Activated naive CD8-positive, alpha-beta T cell (primary cell): ENCODE measurements around the gene SLC25A34.
A peak's percentile ranks its signal among the peaks of the same experiment; 100 is the strongest.

Experiments
- H3K27ac Mint-ChIP-seq: one replicate; pipeline ENCODE4 v1.8.0; 2021; ENCODE audit warnings: mixed read lengths
- H3K27me3 Mint-ChIP-seq: one replicate; pipeline ENCODE4 v1.8.0; 2021; ENCODE audit warnings: mixed read lengths
- H3K36me3 Mint-ChIP-seq: one replicate; pipeline ENCODE4 v1.8.0; 2021; ENCODE audit warnings: mixed read lengths
- H3K4me1 Mint-ChIP-seq: one replicate; pipeline ENCODE4 v1.8.0; 2021; ENCODE audit warnings: low read depth, mixed read lengths
- H3K4me3 Mint-ChIP-seq: one replicate; pipeline ENCODE4 v1.8.0; 2021; ENCODE audit warnings: mild to moderate bottlenecking, mixed read lengths
- H3K9me3 Mint-ChIP-seq: one replicate; pipeline ENCODE4 v1.8.0; 2021; ENCODE audit warnings: low read depth, mixed read lengths

Gene SLC25A34

DNA sequence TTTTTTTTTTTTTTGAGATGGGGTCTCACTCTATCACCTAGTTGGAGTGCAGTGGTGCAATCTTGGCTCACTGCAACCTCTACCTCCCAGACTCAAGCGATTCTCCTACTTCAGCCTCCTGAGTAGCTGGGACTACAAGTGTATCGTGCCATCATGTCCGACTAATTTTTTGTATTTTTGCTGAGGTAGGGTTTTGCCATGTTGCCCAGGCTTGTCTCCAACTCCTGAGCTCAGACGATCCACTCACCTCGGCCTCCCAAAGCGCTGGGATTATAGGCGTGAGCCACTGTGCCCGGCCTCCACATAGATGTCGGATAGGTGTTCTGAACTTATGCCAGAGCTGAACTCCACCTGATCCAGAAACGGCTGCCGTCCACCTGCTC lies 30.9 kb upstream of the SLC25A34 start:
- Mint-ChIP-seq H3K9me3 (no peaks in the 10 kb centered on the region), H3K4me1 (peaks cover 17% of the 10 kb centered on the region), H3K36me3 (peaks cover 2% of the 10 kb centered on the region), H3K27ac (no peak overlapping the region), H3K4me3 (no peak overlapping the region), H3K27me3 (no peaks in the 10 kb centered on the region)

DNA sequence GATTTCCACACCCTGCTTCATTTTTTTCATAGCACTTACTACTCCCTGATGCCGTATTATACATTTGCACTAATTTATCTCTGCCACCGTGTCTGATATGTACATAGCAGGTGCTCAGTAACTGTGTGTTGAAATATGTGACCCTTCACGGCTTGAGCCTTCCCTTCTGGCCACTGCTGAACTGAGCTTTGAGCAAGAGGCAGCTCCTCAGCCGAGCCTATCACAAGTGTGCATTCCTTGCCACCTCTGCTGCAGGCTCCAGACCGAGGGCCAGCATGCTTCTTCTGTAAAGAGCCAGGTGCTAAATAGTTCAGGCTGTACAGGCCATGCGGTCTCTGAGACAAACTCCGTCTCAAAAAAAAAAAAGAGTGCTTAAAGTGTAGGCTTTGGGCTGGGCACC lies 29.3 kb upstream of the SLC25A34 start:
- Mint-ChIP-seq H3K36me3 (peaks cover 2% of the 10 kb centered on the region), H3K4me3 (no peak overlapping the region), H3K9me3 (no peaks in the 10 kb centered on the region), H3K27me3 (no peaks in the 10 kb centered on the region), H3K4me1 (peaks cover 13% of the 10 kb centered on the region), H3K27ac (peak overlapping the region; percentile 41)

DNA sequence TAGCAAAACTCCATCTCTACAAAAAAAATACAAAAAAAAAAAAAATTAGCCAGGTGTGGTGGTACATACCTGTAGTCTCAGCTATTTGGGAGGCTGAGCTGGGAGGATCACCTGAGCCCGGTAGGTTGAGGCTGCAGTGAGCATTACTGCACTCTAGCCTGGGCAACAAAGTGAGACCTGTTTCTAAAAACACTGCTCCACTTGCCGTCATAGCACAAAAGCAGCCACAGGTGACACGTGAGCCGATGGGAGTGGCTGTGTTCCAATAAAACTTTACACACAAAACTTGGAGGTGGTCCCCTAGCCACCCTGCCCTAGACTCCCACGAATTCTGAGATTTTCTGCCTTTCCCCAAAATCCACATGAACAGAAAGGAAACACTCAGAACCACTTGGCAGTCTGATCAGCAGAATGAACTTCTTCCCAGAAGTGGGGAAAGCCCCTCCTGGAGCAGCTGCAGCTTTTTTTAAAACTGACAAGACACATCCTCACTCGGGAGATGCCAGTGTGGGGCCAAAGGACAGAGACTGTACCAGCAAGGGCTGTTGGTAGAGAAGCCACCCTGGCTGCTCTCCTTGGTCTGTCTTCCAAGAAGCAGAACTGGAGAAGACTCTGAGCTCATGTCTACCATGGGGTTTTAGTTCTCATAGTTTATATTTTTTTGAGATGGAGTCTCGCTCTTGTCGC lies 28.7 kb upstream of the SLC25A34 start:
- Mint-ChIP-seq H3K4me1 (peaks cover 10% of the 10 kb centered on the region), H3K9me3 (no peaks in the 10 kb centered on the region), H3K27me3 (no peaks in the 10 kb centered on the region), H3K27ac (no peak overlapping the region), H3K4me3 (no peak overlapping the region), H3K36me3 (peaks cover 2% of the 10 kb centered on the region)

DNA sequence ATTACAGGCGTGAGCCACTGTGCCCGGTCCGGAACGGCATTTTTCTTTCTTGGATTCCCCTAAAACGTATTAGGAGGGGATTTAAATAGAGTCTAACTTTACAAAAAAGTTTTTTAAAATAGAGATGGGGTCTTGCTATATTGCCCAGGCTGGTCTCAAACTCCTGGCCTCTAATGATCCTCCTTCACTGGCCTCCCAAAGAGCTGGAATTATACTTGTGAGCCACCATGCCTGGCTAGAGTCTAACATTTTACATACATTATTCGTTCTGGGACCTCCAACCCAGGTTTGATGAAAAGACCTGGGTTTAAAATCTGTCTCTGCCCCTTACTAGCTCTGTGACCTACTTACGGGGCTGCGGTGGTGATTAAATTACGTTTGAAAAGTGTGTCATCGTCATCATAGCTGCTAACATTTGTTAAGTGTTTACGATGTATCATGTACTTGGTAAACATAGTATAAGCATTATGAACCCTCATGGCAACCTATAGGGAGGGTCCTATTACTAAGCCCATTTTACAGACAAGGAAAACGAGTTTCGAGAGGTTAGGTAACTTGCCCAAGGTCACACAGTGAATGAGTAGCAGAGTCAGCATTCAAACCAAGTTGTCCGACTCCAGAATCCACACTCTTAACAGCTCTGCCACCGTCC lies 27.4 kb upstream of the SLC25A34 start:
- Mint-ChIP-seq H3K36me3 (peaks cover 2% of the 10 kb centered on the region), H3K27me3 (no peaks in the 10 kb centered on the region), H3K4me1 (peaks cover 11% of the 10 kb centered on the region), H3K9me3 (no peaks in the 10 kb centered on the region), H3K27ac (no peak overlapping the region), H3K4me3 (no peak overlapping the region)

DNA sequence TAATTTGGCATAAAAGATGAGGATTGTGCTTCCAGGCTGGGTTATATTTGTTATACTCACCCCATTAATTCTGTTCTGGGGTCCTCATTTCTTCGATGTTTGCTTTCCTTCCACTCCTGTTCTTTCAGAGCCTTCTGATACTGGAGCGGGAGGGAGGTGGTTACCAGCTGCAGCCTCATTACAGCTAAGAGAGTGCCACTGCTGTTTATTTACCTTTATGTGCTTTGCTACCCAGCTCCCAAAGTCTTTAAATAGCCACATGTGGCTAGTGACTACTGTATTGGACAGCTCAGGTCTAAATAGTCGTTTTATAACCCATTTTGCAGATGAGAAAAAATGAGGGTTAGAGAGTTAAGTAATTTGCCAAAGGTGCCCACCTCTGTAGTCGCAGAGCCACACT lies 26.8 kb upstream of the SLC25A34 start:
- peaks cover 2% of the 10 kb centered on the region for H3K36me3 Mint-ChIP-seq
- H3K4me3 Mint-ChIP-seq, result no peak overlapping the region
- no peaks in the 10 kb centered on the region for H3K27me3 Mint-ChIP-seq
- peaks cover 11% of the 10 kb centered on the region for H3K4me1 Mint-ChIP-seq
- H3K9me3 Mint-ChIP-seq, result no peaks in the 10 kb centered on the region
- H3K27ac Mint-ChIP-seq, result no peak overlapping the region

DNA sequence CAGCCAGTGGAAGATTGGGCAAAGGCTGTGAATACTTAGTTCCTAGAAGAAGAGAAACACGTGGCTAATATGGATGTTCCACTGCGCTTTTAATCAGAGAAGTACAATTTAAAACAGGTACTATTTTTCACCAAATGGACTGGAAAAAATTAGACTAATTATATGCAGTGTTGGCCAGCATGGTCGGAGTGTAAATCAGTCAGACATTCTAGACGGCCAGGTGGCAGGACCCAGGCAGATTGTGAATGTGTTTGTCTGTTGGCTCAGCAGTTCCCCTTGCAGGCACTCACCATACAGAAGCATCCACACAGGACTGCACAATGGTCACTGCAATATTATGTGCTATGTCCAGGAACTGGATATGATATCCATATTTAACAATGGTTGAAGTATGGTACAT lies 23.9 kb upstream of the SLC25A34 start:
- H3K4me1 Mint-ChIP-seq, result peaks cover 11% of the 10 kb centered on the region
- H3K36me3 Mint-ChIP-seq, result no peaks in the 10 kb centered on the region
- no peak overlapping the region for H3K27ac Mint-ChIP-seq
- no peak overlapping the region for H3K4me3 Mint-ChIP-seq
- H3K27me3 Mint-ChIP-seq, result no peaks in the 10 kb centered on the region
- H3K9me3 Mint-ChIP-seq, result no peaks in the 10 kb centered on the region

DNA sequence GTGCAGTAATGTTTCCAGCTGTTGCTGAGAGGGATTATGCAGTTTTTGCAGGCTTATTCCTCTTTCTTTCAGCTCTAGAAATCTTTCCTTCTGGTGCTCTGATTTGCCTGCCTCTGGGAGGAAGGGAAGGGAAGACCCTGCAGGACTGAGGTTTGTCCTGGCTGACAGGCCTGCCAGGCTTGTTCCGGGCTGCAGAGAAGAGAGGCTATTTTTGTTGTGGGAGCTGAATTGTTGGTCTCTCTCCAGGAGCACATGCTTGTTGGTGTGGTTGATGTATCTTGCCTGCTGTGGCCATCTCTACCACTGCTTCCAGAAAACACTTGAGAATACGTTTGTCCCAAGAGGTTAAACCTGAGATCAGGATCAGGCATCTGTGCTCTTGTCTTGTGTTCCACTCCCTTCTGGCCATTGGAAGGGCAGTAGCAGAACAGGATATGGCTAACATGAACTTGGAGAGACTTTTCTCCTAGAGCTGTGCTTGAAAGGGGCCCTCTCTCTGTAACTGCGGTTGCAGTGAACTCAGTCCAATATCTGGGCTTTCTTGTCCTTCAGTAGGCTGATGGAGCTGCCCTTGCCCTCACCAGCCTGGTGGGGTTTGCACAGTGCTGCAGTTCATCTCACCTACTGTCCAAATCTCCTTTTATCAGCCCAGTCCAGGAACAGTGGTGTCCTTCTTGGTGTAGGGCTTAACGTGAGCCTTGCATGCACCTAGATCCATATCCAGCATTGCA lies 21.5 kb upstream of the SLC25A34 start:
- no peaks in the 10 kb centered on the region for H3K9me3 Mint-ChIP-seq
- no peak overlapping the region for H3K27ac Mint-ChIP-seq
- H3K4me1 Mint-ChIP-seq, result peaks cover 10% of the 10 kb centered on the region
- no peak overlapping the region for H3K4me3 Mint-ChIP-seq
- H3K27me3 Mint-ChIP-seq, result no peaks in the 10 kb centered on the region
- H3K36me3 Mint-ChIP-seq, result no peaks in the 10 kb centered on the region

DNA sequence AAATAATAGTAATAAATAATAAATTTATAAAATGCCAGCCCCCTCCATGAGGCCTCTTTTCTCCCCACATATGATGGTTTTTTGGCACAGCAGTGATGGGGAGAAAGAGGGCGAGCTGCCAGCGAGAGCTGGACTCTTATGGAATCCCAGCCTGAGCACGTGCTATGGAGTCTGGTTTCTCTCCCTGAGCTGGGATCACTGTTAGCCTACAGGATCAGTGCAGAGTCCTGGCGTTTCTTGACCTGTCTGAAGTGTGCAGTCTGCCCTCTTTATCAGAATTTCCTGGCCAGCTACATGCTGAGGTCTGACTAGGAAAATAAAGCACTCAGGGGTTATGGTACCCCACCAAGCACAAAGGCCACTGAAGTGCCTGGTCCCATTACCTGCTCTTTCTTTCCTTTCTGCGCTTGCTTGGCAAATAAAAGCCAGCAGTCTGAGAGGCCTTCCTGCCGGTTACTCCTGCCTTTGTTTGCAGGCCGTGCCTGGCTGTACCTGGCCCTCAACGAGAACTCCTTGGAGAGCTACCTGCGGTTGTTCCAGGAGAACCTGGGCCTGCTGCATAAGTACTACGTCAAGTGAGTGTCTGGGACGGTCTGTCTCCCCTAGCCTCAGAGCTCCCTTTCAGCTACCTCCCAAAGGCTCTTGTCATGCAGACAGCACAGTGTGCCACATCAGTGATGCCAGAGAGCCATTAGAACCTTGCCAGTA lies 18.5 kb upstream of the SLC25A34 start:
- no peak overlapping the region for H3K4me3 Mint-ChIP-seq
- H3K9me3 Mint-ChIP-seq, result no peaks in the 10 kb centered on the region
- H3K27me3 Mint-ChIP-seq, result no peaks in the 10 kb centered on the region
- H3K27ac Mint-ChIP-seq, result no peak overlapping the region
- H3K4me1 Mint-ChIP-seq, result peaks cover 7% of the 10 kb centered on the region
- H3K36me3 Mint-ChIP-seq, result no peaks in the 10 kb centered on the region

DNA sequence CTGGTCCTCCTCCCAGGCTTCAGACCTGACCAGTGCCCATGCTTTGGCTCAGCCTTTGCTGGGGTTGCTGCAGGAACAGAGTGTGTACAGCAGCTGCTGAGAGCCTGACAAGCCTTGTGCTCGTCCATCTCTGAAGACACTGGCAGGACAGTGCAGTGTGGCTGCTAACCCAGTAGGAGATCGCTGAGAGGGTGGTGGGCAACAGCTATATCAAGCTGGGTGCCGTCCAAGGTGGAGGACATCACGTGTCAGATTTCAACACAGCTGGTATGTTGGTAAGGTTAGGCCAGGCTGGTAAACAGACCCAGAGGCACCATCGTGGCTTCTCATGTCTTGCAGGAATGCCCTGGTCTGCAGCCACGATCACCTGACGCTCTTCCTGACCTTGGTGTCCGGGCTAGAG lies 17.9 kb upstream of the SLC25A34 start:
- H3K27ac Mint-ChIP-seq, result no peak overlapping the region
- H3K4me1 Mint-ChIP-seq, result peaks cover 5% of the 10 kb centered on the region
- no peaks in the 10 kb centered on the region for H3K36me3 Mint-ChIP-seq
- no peak overlapping the region for H3K4me3 Mint-ChIP-seq
- no peaks in the 10 kb centered on the region for H3K27me3 Mint-ChIP-seq
- H3K9me3 Mint-ChIP-seq, result no peaks in the 10 kb centered on the region

DNA sequence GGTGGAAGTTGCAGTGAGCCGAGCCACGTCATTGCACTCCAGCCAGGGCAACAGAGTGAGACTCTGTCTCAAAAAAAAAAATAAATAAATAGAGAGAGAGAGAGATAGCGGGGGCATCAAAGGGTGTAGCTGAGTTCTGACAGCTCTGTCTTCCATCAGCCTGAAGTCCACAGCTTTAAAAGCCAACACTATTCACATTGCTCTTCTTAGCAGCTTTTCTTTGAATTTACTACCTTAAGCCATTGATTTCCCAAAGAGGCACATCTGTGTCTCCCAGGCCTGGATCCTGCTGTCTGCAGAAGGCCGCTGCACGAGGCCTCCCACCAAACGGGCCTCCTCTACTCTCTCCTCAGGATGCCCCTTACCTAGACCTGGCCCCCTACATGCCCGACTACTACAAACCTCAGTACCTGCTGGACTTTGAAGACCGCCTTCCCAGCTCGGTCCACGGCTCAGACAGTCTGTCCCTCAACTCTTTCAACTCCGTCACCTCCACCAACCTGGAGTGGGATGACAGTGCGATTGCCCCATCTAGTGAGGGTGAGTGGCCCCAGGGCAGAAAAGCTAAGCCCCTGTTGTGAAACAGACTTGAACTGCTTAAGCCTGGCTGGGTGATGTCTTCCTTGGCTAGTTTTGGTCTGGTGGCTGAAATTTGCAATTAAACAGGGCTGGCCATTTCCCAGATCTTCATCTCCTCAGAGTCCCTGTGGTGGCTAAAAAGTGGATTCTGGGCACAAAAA lies 16.5 kb upstream of the SLC25A34 start:
- peaks cover under 1% of the 10 kb centered on the region for H3K4me1 Mint-ChIP-seq
- no peak overlapping the region for H3K27ac Mint-ChIP-seq
- H3K36me3 Mint-ChIP-seq, result no peaks in the 10 kb centered on the region

DNA sequence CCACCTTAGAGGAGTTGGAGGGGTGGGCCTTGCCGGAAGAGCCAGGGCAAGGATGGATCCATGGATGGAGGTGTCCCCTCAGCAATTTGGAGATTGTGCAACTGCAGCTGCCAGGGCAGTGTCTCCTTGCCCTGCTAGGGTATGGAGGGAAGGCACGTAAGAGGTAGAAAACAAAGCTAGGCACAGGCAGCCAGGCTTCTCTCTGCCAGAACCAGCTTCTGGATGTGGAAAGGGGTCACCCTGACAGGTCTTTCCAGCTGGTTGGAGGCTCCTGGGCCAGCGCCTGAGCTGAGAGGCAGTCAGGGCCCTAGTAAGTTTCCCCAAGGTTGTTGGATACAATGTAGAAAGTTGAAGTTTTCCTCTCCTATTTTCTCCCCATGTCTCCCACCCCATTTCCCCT lies 15.2 kb upstream of the SLC25A34 start:
- Mint-ChIP-seq H3K36me3 (no peaks in the 10 kb centered on the region), H3K9me3 (no peaks in the 10 kb centered on the region), H3K27me3 (no peaks in the 10 kb centered on the region), H3K4me3 (no peak overlapping the region), H3K27ac (no peak overlapping the region), H3K4me1 (no peaks in the 10 kb centered on the region)

More for the DNA sequence above, 16.5 kb upstream of the SLC25A34 start:
- no peaks in the 10 kb centered on the region for H3K9me3 Mint-ChIP-seq
- no peak overlapping the region for H3K4me3 Mint-ChIP-seq
- H3K27me3 Mint-ChIP-seq, result no peaks in the 10 kb centered on the region

DNA sequence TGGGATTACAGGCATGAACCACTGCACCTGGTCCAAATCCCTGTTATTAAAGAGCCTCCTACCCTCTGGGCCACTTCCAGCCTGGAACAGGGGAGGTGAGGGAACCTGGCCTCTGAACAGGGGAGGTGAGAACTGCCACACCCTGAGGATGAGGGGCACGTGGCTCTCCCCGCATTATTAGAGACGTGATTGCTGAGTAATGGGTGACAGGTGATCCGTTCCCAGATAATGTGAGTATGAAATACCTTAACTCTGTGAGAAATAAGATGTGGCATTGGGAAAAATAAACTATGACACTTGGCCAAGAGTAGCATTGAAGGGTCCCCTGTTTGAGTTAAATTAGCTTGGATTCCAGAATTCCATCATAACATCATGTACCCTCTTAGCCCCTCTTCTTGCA lies 13.6 kb upstream of the SLC25A34 start:
- H3K27ac Mint-ChIP-seq, result no peak overlapping the region
- no peaks in the 10 kb centered on the region for H3K36me3 Mint-ChIP-seq
- H3K9me3 Mint-ChIP-seq, result no peaks in the 10 kb centered on the region
- no peaks in the 10 kb centered on the region for H3K27me3 Mint-ChIP-seq
- H3K4me3 Mint-ChIP-seq, result no peak overlapping the region
- no peaks in the 10 kb centered on the region for H3K4me1 Mint-ChIP-seq

DNA sequence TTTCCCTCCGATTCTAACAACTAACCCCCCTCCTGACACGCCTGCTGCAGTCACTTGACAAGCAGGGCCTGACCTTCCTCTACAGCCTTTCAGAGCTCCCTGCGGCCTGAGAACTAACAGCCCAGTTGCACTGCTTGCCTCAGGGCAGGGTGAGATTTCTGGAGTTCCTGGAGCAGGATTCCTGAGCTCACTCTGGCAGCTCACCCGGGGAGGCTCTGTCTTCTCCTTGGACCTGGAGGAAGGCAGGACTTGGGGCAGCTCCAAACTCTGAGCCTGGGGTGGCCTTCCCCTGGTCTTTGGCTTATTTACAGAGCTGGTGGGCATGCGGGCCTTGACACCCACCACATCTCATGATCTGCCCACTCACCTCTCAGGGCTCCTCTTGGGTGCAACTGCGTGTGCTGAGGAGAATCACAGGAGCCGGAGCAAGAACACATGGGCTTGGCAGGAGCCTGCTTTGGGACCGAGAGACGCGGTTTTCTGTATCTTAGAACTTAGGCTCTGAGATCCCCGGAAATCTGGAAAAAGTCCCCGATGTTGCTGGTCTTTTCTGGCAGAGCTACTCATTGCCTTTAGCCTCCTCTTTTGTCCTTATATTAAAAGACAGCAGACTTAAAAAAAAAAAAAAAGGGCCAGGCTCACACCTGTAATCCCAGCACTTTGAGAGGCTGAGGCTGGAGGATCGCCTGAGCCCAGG lies 13.1 kb upstream of the SLC25A34 start:
- Mint-ChIP-seq H3K27me3 (no peaks in the 10 kb centered on the region), H3K4me3 (no peak overlapping the region), H3K4me1 (no peaks in the 10 kb centered on the region), H3K36me3 (no peaks in the 10 kb centered on the region), H3K27ac (no peak overlapping the region), H3K9me3 (no peaks in the 10 kb centered on the region)

DNA sequence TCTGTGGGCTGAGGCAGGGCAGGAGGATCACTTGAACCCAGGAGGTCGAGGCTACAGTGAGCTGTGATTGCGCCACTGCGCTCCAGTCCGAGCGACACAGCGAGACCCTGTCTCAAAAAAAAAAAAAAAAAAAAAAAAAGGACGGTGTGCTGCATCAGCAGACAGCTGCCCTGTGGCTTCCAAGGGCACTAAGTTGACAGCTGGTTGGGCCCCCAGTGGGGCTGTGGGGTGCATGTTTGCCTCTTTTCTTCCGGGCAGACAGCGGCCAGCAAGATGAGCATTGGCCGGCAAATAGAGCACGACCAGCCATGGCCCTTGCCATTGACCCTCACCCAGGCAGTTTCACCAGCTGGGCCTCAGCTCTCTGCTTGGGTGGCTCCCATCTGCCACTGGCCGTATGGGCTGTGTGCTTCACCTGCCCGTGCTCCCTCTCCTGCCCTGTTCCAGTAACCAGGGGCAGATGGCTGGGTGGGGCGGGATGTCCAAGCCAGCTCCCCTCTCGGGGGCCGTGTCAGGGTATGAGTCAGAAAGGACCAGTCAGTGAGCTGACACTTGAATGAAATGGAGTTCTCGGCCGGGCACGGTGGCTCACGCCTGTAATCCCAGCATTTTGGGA lies 12.3 kb upstream of the SLC25A34 start:
- H3K4me3 Mint-ChIP-seq, result no peak overlapping the region
- H3K27me3 Mint-ChIP-seq, result no peaks in the 10 kb centered on the region
- H3K9me3 Mint-ChIP-seq, result no peaks in the 10 kb centered on the region
- no peak overlapping the region for H3K27ac Mint-ChIP-seq
- H3K36me3 Mint-ChIP-seq, result no peaks in the 10 kb centered on the region
- H3K4me1 Mint-ChIP-seq, result no peaks in the 10 kb centered on the region
